DMS 273 (cell line): ENCODE results near the gene MYO5A.
A peak's percentile ranks its signal among the peaks of the same experiment; 100 is the strongest.
"Not testable (repeated sequence)": the region's sequence is repeated elsewhere in the genome, so short reads cannot be mapped to it uniquely, and the experiment has no call there.

Source experiments
- DNase-seq: peaks from one replicate; lab custom pipeline; 2025; ENCODE audit not compliant: unreplicated experiment; lab: John Stamatoyannopoulos, UW

Gene MYO5A

GRCh38 chr15:52509500-52510245, 19.0 kb downstream of the MYO5A start:
- DNase-seq, result no peak

- no peak for DNase-seq
Measured at GRCh38 chr15:52506549-52506948, 22.1 kb downstream of the MYO5A start.

GRCh38 chr15:52505151-52505550, 23.5 kb downstream of the MYO5A start:
- DNase-seq, result no peak

GRCh38 chr15:52503788-52504496, 24.7 kb downstream of the MYO5A start:
- DNase-seq, result no peak

GRCh38 chr15:52502608-52503007, 26.1 kb downstream of the MYO5A start:
- no peak for DNase-seq

- DNase-seq, result no peak
Measured at GRCh38 chr15:52499506-52499905, 29.2 kb downstream of the MYO5A start.

GRCh38 chr15:52498706-52499105, 30.0 kb downstream of the MYO5A start:
- no peak for DNase-seq

- no peak for DNase-seq
Measured at GRCh38 chr15:52496776-52497470, 31.8 kb downstream of the MYO5A start.

- DNase-seq, result no peak
Measured at GRCh38 chr15:52496175-52496574, 32.5 kb downstream of the MYO5A start.

GRCh38 chr15:52495125-52495524, 33.6 kb downstream of the MYO5A start:
- DNase-seq, result no peak

GRCh38 chr15:52493968-52494367, 34.7 kb downstream of the MYO5A start:
- no peak for DNase-seq

- DNase-seq, result no peak
Measured at GRCh38 chr15:52492132-52492531, 36.5 kb downstream of the MYO5A start.

GRCh38 chr15:52491472-52491871, 37.2 kb downstream of the MYO5A start:
- DNase-seq, result no peak

- DNase-seq, result not testable (repeated sequence)
Measured at GRCh38 chr15:52489430-52489829, 39.2 kb downstream of the MYO5A start.

- no peak for DNase-seq
Measured at GRCh38 chr15:52488830-52489229, 39.9 kb downstream of the MYO5A start.

- no peak for DNase-seq
Measured at GRCh38 chr15:52486003-52486996, 42.4 kb downstream of the MYO5A start.

GRCh38 chr15:52485290-52485689, 43.4 kb downstream of the MYO5A start:
- DNase-seq, result no peak

- no peak for DNase-seq
Measured at GRCh38 chr15:52483707-52484106, 45.0 kb downstream of the MYO5A start.

GRCh38 chr15:52481915-52482314, 46.8 kb downstream of the MYO5A start:
- no peak for DNase-seq

- peak; percentile 58 for DNase-seq
Measured at GRCh38 chr15:52480990-52481389, 47.7 kb downstream of the MYO5A start.

- DNase-seq, result no peak
Measured at GRCh38 chr15:52466716-52467115, 62.0 kb downstream of the MYO5A start.
